ENCODE results near the gene RYR3.

Gene RYR3

GRCh38 chr15:33317896-33318295, 7.1 kb downstream of the RYR3 start:
- no peaks in the 10 kb centered on the region for H3K4me1 ChIP-seq (ENCODE audit: control insufficient read depth, insufficient read depth, low read length)
- ChIA-PET CTCF (no interaction called here), POLR2A (no interaction called here)
- H3K9me3 ChIP-seq (ENCODE audit: control insufficient read depth, insufficient read depth, low read depth, low read length) = no peaks in the 10 kb centered on the region
- no peak overlapping the region for H3K27ac ChIP-seq (ENCODE audit: extremely low read depth, low read depth, low read length)
- H3K36me3 ChIP-seq (ENCODE audit: control insufficient read depth in 2 of 2, insufficient read depth in 1 of 2, low read length in 2 of 2) = no peaks in the 10 kb centered on the region
- H3K4me3 ChIP-seq (ENCODE audit: low read depth, low read length) = no peak overlapping the region
- TF ChIP-seq ZNF558 (tag by site-specific recombination; IDR thresholded peaks at IDR 0.05) (no peak), YY2 (tag by site-specific recombination; IDR thresholded peaks at IDR 0.05) (no peak), KLF7 (tag by site-specific recombination; IDR thresholded peaks at IDR 0.05; ENCODE audit: borderline replicate concordance) (no peak), ZNF26 (tag by site-specific recombination; IDR thresholded peaks at IDR 0.05) (no peak), ZNF311 (tag by site-specific recombination; IDR thresholded peaks at IDR 0.05; ENCODE audit: borderline replicate concordance) (no peak), ZNF18 (tag by site-specific recombination; IDR thresholded peaks at IDR 0.05) (no peak)

- CTCF ChIA-PET = interaction anchor here (0.7 kb wide), 1 partner anchor 356 kb away, joined by 3 read pairs; no protein-coding TSS in a partner anchor
- H3K9me3 ChIP-seq (ENCODE audit: control insufficient read depth, insufficient read depth, low read depth, low read length) = no peaks in the 10 kb centered on the region
- POLR2A ChIA-PET = no interaction called here
- H3K36me3 ChIP-seq (ENCODE audit: control insufficient read depth in 2 of 2, insufficient read depth in 1 of 2, low read length in 2 of 2) = no peaks in the 10 kb centered on the region
- H3K4me3 ChIP-seq (ENCODE audit: low read depth, low read length) = no peak overlapping the region
- no peak overlapping the region for H3K27ac ChIP-seq (ENCODE audit: extremely low read depth, low read depth, low read length)
- no peaks in the 10 kb centered on the region for H3K4me1 ChIP-seq (ENCODE audit: control insufficient read depth, insufficient read depth, low read length)
- TF ChIP-seq ZXDB (tag by site-specific recombination; IDR thresholded peaks at IDR 0.05) (no peak), ZNF292 (tag by site-specific recombination; IDR thresholded peaks at IDR 0.05; ENCODE audit: borderline replicate concordance, low read depth) (no peak), ZNF654 (tag by site-specific recombination; IDR thresholded peaks at IDR 0.05; ENCODE audit: low read depth) (no peak), HOXC10 (CRISPR knock-in tag; IDR thresholded peaks at IDR 0.05) (no peak), ZNF362 (tag by site-specific recombination; IDR thresholded peaks at IDR 0.05) (no peak), ZNF239 (tag by site-specific recombination; IDR thresholded peaks at IDR 0.05) (no peak)
Measured at GRCh38 chr15:33320017-33320416, 9.2 kb downstream of the RYR3 start.

- no peak for TF ChIP-seq ZNF701 (tag by site-specific recombination; IDR thresholded peaks at IDR 0.05)
- TF ChIP-seq ZNF571 (tag by site-specific recombination; IDR thresholded peaks at IDR 0.05) = no peak
- Histone ChIP-seq H3K36me3 (ENCODE audit: control insufficient read depth in 2 of 2, insufficient read depth in 1 of 2, low read length in 2 of 2) (no peaks in the 10 kb centered on the region), H3K4me1 (ENCODE audit: control insufficient read depth, insufficient read depth, low read length) (no peaks in the 10 kb centered on the region), H3K4me3 (ENCODE audit: low read depth, low read length) (no peak overlapping the region), H3K9me3 (ENCODE audit: control insufficient read depth, insufficient read depth, low read depth, low read length) (no peaks in the 10 kb centered on the region), H3K27ac (ENCODE audit: extremely low read depth, low read depth, low read length) (no peak overlapping the region)
- ChIA-PET POLR2A (no interaction called here), CTCF (no interaction called here)
Measured at GRCh38 chr15:33322091-33322490, 11.3 kb downstream of the RYR3 start.

- ChIA-PET CTCF (no interaction called here), POLR2A (no interaction called here)
- no peak for TF ChIP-seq ZXDB (tag by site-specific recombination; IDR thresholded peaks at IDR 0.05)
- TF ChIP-seq ZNF174 (tag by site-specific recombination; IDR thresholded peaks at IDR 0.05) = no peak
- no peak for TF ChIP-seq ZNF768 (tag by site-specific recombination; IDR thresholded peaks at IDR 0.05)
- TF ChIP-seq ZNF24 (tag by site-specific recombination; IDR thresholded peaks at IDR 0.05) = no peak
- no peak for TF ChIP-seq ZBTB6 (tag by site-specific recombination; IDR thresholded peaks at IDR 0.05)
- TF ChIP-seq MZF1 (tag by site-specific recombination; IDR thresholded peaks at IDR 0.05; ENCODE audit: borderline replicate concordance) = no peak
- H3K27ac ChIP-seq (ENCODE audit: extremely low read depth, low read depth, low read length) = no peak overlapping the region
- H3K36me3 ChIP-seq (ENCODE audit: control insufficient read depth in 2 of 2, insufficient read depth in 1 of 2, low read length in 2 of 2) = no peaks in the 10 kb centered on the region
- no peaks in the 10 kb centered on the region for H3K4me1 ChIP-seq (ENCODE audit: control insufficient read depth, insufficient read depth, low read length)
- H3K9me3 ChIP-seq (ENCODE audit: control insufficient read depth, insufficient read depth, low read depth, low read length) = no peaks in the 10 kb centered on the region
- no peak overlapping the region for H3K4me3 ChIP-seq (ENCODE audit: low read depth, low read length)
Measured at GRCh38 chr15:33324609-33325008, 13.8 kb downstream of the RYR3 start.

Data from HEK293 (cell line).